Caco-2 (cell line): ENCODE data around the gene ORMDL2. TPM values are rescaled to one million over a fixed set of nuclear protein-coding genes. Genes with fewer than 3 reads are reported as not detected.

ENCODE experiments used
- BruUV-seq: library from RNA; stranded (reverse); fragments of 400-500 nt; replicated peaks from 2 replicates; lab custom pipeline; 2021; lab: Mats Ljungman, UMichigan
- CTCF ChIA-PET: fragments of 300-600 bp; sonication (Branson Sonifier 250); formaldehyde crosslinking; loops from one replicate; lab custom pipeline; 2022; ENCODE audit warnings: antibody characterized with exemption; lab: Charles Lee
- POLR2A ChIA-PET: fragments of 300-600 bp; sonication (Branson Sonifier 250); formaldehyde crosslinking; loops from one replicate; lab custom pipeline; 2022; ENCODE audit warnings: antibody characterized with exemption; lab: Charles Lee
- DNase-seq, 2 experiments: peaks; one replicate each; pipeline versions ENCODE4 v3.0.0 to v3.0.0-alpha.2; 2020 to 2022
- H3K27me3 ChIP-seq: replicated peaks from 2 replicates; pipeline ENCODE4 v1.6.0; 2011; ENCODE audit warnings: low read length; ENCODE audit not compliant: control insufficient read depth, insufficient read depth
- H3K36me3 ChIP-seq: 2 replicates; pipeline ENCODE4 v1.5.1; 2011; ENCODE audit warnings: low read length; ENCODE audit not compliant: control insufficient read depth, insufficient read depth
- H3K4me1 ChIP-seq: fragments of 250-450 bp; sonication (Bioruptor Pico); 2 replicates; pipeline ENCODE4 v1.5.1; 2020; ENCODE audit warnings: mild to moderate bottlenecking
- H3K4me3 ChIP-seq: 2 replicates; pipeline ENCODE4 v1.5.1; 2011; ENCODE audit warnings: low read depth, mild to moderate bottlenecking, control low read depth, low read length
- H3K9me3 ChIP-seq: fragments of 250-450 bp; sonication (Bioruptor Pico); 2 replicates; pipeline ENCODE4 v1.5.1; 2020; ENCODE audit warnings: mild to moderate bottlenecking, moderate library complexity
- H3K27ac Mint-ChIP-seq: one replicate; pipeline ENCODE4 v1.8.0; 2022; ENCODE audit warnings: mixed read lengths; ENCODE audit not compliant: unreplicated experiment
- H3K27me3 Mint-ChIP-seq: one replicate; pipeline ENCODE4 v1.8.0; 2022; ENCODE audit warnings: mixed read lengths; ENCODE audit not compliant: insufficient read depth, unreplicated experiment
- H3K36me3 Mint-ChIP-seq: one replicate; pipeline ENCODE4 v1.8.0; 2022; ENCODE audit warnings: mild to moderate bottlenecking, mixed read lengths; ENCODE audit not compliant: insufficient read depth, unreplicated experiment
- H3K4me1 Mint-ChIP-seq: one replicate; pipeline ENCODE4 v1.8.0; 2022; ENCODE audit warnings: low read depth, mixed read lengths; ENCODE audit not compliant: unreplicated experiment
- H3K4me3 Mint-ChIP-seq: one replicate; pipeline ENCODE4 v1.8.0; 2022; ENCODE audit warnings: mild to moderate bottlenecking, moderate library complexity, mixed read lengths; ENCODE audit not compliant: unreplicated experiment
- H3K9me3 Mint-ChIP-seq: one replicate; pipeline ENCODE4 v1.8.0; 2022; ENCODE audit warnings: mixed read lengths; ENCODE audit not compliant: unreplicated experiment
- CTCF ChIP-seq, 2 experiments: fragments of 200-600 bp in 1 of 2; IDR thresholded peaks; 1 replicate in 1 of 2; 2 replicates in 1 of 2; pipeline versions ENCODE4 v1.5.1 to v1.8.0; 2011 to 2022; ENCODE audit warnings: antibody characterized with exemption in 1 of 2, control low read depth in 1 of 2, inconsistent platforms in 1 of 2, low read depth in 1 of 2, low read length in 1 of 2, mild to moderate bottlenecking in 1 of 2, moderate library complexity in 1 of 2; ENCODE audit not compliant: insufficient read depth in 1 of 2, severe bottlenecking in 1 of 2, unreplicated experiment in 1 of 2
- intact Hi-C: fragments of 100-400 bp; cut with micrococcal nuclease; formaldehyde crosslinking; loops from one replicate; pipeline ENCODE4 v1.10.0; 2022; ENCODE audit not compliant: unreplicated experiment
- total RNA-seq: library from RNA; stranded (reverse); gene quantifications from 2 replicates; pipeline ENCODE4 v1.2.3, GENCODE V29; 2022

The ORMDL2 gene
- total RNA-seq, 1 experiment from 2014 or later: 44.0 TPM

GRCh38 chr12:55838361-55838760 is 20.5 kb downstream of the ORMDL2 start:
- Histone ChIP-seq H3K4me1 (peaks cover 9% of the 10 kb centered on the region), H3K4me3 (no peak overlapping the region), H3K36me3 (no peaks in the 10 kb centered on the region; the same call in 1 of the 2 replicates), H3K27me3 (no peaks in the 10 kb centered on the region), H3K9me3 (no peaks in the 10 kb centered on the region)
- H3K27ac Mint-ChIP-seq: no peak overlapping the region
- ChIA-PET CTCF (no interaction called here), POLR2A (no interaction called here)
- intact Hi-C loops: no loop called here
- no peak for TF ChIP-seq CTCF (IDR thresholded peaks at IDR 0.05; ENCODE audit: insufficient read depth in 1 of 2, low read depth in 1 of 2, low read length in 1 of 2, severe bottlenecking in 1 of 2, unreplicated experiment in 1 of 2)
- peaks cover 15% of the 10 kb centered on the region for H3K4me1 Mint-ChIP-seq
- H3K27me3 Mint-ChIP-seq: no peaks in the 10 kb centered on the region
- no peak overlapping the region for H3K4me3 Mint-ChIP-seq
- no peak for DNase-seq
- H3K36me3 Mint-ChIP-seq: peaks cover 5% of the 10 kb centered on the region
- H3K9me3 Mint-ChIP-seq: no peaks in the 10 kb centered on the region
- no TSS peak for BruUV-seq

DNA sequence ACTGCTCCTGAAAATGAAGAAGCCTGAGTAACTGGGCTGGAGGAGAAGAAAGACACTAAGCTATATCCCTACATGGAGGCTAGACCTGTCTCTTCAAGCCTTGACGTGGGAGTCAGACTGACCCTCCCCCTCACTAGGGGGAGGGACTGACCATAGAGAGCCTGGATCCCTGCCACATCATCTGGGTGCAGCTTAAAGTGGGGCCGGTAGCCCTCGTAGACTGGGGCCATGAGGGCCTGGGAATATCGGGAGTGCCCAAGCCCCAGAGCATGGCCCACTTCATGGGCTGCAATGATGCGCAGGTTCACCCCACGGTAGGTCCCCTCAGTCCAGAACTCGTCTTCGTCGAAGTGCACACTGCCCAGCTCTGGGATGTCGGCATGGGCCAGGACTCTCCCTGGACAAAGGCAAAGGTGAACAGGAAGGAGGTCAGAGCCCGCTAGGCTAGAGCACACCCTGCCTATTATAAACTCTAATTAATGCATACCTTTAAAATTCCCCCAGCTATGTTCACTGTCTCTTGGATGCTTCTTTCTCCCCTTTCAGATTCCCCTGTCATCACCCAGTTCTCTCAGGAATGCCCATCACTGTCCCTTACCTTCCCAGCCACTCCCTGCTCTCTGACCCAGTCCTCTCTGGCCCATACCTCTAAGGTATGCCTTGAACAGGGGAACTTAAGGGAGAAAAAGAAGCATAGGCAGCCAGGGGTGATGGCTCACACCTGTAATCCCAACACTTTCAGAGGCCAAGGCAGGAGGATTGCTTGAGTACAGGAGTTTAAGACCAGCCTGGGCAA is 21.7 kb downstream of the ORMDL2 start:
- H3K4me3 ChIP-seq: no peak overlapping the region
- Mint-ChIP-seq H3K9me3 (no peaks in the 10 kb centered on the region), H3K27me3 (no peaks in the 10 kb centered on the region), H3K4me3 (no peak overlapping the region), H3K36me3 (peaks cover 5% of the 10 kb centered on the region), H3K4me1 (peaks cover 15% of the 10 kb centered on the region), H3K27ac (no peak overlapping the region)
- POLR2A ChIA-PET: no interaction called here
- no peak for DNase-seq
- no peaks in the 10 kb centered on the region for H3K27me3 ChIP-seq
- intact Hi-C loops: no loop called here
- no peak for TF ChIP-seq CTCF (IDR thresholded peaks at IDR 0.05; ENCODE audit: insufficient read depth in 1 of 2, low read depth in 1 of 2, low read length in 1 of 2, severe bottlenecking in 1 of 2, unreplicated experiment in 1 of 2)
- no TSS peak for BruUV-seq
- H3K9me3 ChIP-seq: no peaks in the 10 kb centered on the region
- no peaks in the 10 kb centered on the region; the same call in 1 of the 2 replicates for H3K36me3 ChIP-seq
- H3K4me1 ChIP-seq: peaks cover 9% of the 10 kb centered on the region
- CTCF ChIA-PET: no interaction called here

GRCh38 chr12:55840581-55841351 is 22.9 kb downstream of the ORMDL2 start:
- Histone ChIP-seq H3K27me3 (no peaks in the 10 kb centered on the region), H3K4me3 (no peak overlapping the region), H3K36me3 (no peaks in the 10 kb centered on the region), H3K4me1 (peaks cover 9% of the 10 kb centered on the region), H3K9me3 (no peaks in the 10 kb centered on the region)
- CTCF ChIA-PET: no interaction called here
- Mint-ChIP-seq H3K27ac (no peak overlapping the region), H3K27me3 (no peaks in the 10 kb centered on the region), H3K9me3 (no peaks in the 10 kb centered on the region), H3K4me3 (no peak overlapping the region), H3K4me1 (peaks cover 15% of the 10 kb centered on the region), H3K36me3 (peaks cover 5% of the 10 kb centered on the region)
- no peak for TF ChIP-seq CTCF (IDR thresholded peaks at IDR 0.05; ENCODE audit: insufficient read depth in 1 of 2, low read depth in 1 of 2, low read length in 1 of 2, severe bottlenecking in 1 of 2, unreplicated experiment in 1 of 2)
- DNase-seq: no peak
- BruUV-seq: no TSS peak
- POLR2A ChIA-PET: no interaction called here
- intact Hi-C loops: no loop called here
